ENCODE results near the gene RNF5.

Gene RNF5

DNA sequence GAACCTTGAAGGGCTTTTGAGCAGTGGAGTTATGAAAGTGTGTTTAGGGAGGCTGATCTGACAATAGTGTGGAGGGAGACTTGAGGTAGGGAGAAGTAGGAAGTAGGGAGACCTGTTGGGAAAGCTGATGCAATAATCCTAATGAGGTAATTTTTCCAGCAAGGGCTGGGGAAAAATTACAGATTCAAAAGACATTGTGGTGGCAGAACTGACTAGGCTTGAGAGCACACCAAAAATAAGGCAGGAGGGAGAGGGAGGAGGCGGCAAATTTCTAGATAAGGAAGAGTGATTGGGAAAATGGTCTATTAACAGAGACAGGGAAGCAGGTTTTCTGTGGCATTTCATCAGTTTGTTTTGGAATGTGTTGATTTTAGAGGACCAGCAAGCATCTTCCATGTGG lies 31.9 kb upstream of the RNF5 start:
- Histone ChIP-seq H3K4me1 (ENCODE audit: control insufficient read depth, insufficient read depth, low read length) (0 out of 2 replicates have a peak, but pooled peaks cover 2% of the 10 kb centered on the region), H3K4me3 (ENCODE audit: low read depth, low read length) (no peak overlapping the region), H3K27ac (ENCODE audit: extremely low read depth, low read depth, low read length) (no peak overlapping the region), H3K36me3 (ENCODE audit: control insufficient read depth in 2 of 2, insufficient read depth in 1 of 2, low read length in 2 of 2) (no peaks in the 10 kb centered on the region), H3K9me3 (ENCODE audit: control insufficient read depth, insufficient read depth, low read depth, low read length) (no peaks in the 10 kb centered on the region)
- CTCF ChIA-PET, result interaction anchor here (0.7 to 2.1 kb wide), 8 partner anchors 9 to 977 kb away, joined by 3 to 9 read pairs (median 4); no protein-coding TSS in a partner anchor
- POLR2A ChIA-PET, result interaction anchor here (1.0 to 3.2 kb wide), 2 partner anchors 16 to 28 kb away, joined by 3 to 26 read pairs; partner anchors contain the start of gene FKBPL
- TF ChIP-seq, protein P1, sequence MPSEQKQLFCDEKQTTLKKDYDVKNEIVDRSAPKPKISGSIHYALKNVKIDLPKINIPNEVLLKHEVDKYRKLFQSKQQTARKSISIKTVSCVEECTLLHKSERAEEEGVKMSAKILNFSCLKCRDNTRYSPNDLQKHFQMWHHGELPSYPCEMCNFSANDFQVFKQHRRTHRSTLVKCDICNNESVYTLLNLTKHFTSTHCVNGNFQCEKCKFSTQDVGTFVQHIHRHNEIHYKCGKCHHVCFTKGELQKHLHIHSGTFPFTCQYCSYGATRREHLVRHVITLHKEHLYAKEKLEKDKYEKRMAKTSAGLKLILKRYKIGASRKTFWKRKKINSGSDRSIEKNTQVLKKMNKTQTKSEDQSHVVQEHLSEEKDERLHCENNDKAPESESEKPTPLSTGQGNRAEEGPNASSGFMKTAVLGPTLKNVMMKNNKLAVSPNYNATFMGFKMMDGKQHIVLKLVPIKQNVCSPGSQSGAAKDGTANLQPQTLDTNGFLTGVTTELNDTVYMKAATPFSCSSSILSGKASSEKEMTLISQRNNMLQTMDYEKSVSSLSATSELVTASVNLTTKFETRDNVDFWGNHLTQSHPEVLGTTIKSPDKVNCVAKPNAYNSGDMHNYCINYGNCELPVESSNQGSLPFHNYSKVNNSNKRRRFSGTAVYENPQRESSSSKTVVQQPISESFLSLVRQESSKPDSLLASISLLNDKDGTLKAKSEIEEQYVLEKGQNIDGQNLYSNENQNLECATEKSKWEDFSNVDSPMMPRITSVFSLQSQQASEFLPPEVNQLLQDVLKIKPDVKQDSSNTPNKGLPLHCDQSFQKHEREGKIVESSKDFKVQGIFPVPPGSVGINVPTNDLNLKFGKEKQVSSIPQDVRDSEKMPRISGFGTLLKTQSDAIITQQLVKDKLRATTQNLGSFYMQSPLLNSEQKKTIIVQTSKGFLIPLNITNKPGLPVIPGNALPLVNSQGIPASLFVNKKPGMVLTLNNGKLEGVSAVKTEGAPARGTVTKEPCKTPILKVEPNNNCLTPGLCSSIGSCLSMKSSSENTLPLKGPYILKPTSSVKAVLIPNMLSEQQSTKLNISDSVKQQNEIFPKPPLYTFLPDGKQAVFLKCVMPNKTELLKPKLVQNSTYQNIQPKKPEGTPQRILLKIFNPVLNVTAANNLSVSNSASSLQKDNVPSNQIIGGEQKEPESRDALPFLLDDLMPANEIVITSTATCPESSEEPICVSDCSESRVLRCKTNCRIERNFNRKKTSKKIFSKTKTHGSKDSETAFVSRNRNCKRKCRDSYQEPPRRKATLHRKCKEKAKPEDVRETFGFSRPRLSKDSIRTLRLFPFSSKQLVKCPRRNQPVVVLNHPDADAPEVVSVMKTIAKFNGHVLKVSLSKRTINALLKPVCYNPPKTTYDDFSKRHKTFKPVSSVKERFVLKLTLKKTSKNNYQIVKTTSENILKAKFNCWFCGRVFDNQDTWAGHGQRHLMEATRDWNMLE (tag by site-specific recombination; conservative IDR thresholded peaks at IDR 0.05; ENCODE audit: low read depth), result peak; percentile 81
- TF ChIP-seq ZNF404 (tag by site-specific recombination; IDR thresholded peaks at IDR 0.05) (no peak), KLF16 (tag by site-specific recombination; IDR thresholded peaks at IDR 0.05) (peak; percentile 29; the same call in 1 of the 2 replicates), ZNF302 (tag by site-specific recombination; IDR thresholded peaks at IDR 0.05; ENCODE audit: low read depth) (no peak), ZNF366 (tag by site-specific recombination; conservative IDR thresholded peaks at IDR 0.05) (peak; percentile 68), ZNF157 (tag by site-specific recombination; IDR thresholded peaks at IDR 0.05) (no peak), ZFP3 (tag by site-specific recombination; IDR thresholded peaks at IDR 0.05; ENCODE audit: low read depth) (no peak), ZNF521 (tag by site-specific recombination; IDR thresholded peaks at IDR 0.05) (no peak), ZNF660 (tag by site-specific recombination; IDR thresholded peaks at IDR 0.05) (peak; percentile 32; the same call in 1 of the 2 replicates), ZFHX2 (tag by site-specific recombination; conservative IDR thresholded peaks at IDR 0.05) (peak; percentile 8; the same call in 1 of the 2 replicates), ZNF629 (tag by site-specific recombination; IDR thresholded peaks at IDR 0.05) (peak; percentile 47; the same call in 1 of the 2 replicates), ZFP69B (tag by site-specific recombination; IDR thresholded peaks at IDR 0.05) (0 out of 2 replicates have a peak, but pooled peaks have one; percentile 13), ZBTB17 (tag by site-specific recombination; IDR thresholded peaks at IDR 0.05) (peak; percentile 80; the same call in 1 of the 2 replicates), ZNF544 (tag by site-specific recombination; IDR thresholded peaks at IDR 0.05) (no peak), ZNF335 (tag by site-specific recombination; conservative IDR thresholded peaks at IDR 0.05) (peak; percentile 80), ZEB2 (tag by site-specific recombination; IDR thresholded peaks at IDR 0.05) (peak; percentile 80), SCRT1 (tag by site-specific recombination; IDR thresholded peaks at IDR 0.05; ENCODE audit: borderline replicate concordance) (peak; percentile 83)
- TF ChIP-seq, protein P2, sequence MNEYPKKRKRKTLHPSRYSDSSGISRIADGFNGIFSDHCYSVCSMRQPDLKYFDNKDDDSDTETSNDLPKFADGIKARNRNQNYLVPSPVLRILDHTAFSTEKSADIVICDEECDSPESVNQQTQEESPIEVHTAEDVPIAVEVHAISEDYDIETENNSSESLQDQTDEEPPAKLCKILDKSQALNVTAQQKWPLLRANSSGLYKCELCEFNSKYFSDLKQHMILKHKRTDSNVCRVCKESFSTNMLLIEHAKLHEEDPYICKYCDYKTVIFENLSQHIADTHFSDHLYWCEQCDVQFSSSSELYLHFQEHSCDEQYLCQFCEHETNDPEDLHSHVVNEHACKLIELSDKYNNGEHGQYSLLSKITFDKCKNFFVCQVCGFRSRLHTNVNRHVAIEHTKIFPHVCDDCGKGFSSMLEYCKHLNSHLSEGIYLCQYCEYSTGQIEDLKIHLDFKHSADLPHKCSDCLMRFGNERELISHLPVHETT (tag by site-specific recombination; IDR thresholded peaks at IDR 0.05), result 0 out of 2 replicates have a peak, but pooled peaks have one; percentile 33
- TF ChIP-seq, protein P3, sequence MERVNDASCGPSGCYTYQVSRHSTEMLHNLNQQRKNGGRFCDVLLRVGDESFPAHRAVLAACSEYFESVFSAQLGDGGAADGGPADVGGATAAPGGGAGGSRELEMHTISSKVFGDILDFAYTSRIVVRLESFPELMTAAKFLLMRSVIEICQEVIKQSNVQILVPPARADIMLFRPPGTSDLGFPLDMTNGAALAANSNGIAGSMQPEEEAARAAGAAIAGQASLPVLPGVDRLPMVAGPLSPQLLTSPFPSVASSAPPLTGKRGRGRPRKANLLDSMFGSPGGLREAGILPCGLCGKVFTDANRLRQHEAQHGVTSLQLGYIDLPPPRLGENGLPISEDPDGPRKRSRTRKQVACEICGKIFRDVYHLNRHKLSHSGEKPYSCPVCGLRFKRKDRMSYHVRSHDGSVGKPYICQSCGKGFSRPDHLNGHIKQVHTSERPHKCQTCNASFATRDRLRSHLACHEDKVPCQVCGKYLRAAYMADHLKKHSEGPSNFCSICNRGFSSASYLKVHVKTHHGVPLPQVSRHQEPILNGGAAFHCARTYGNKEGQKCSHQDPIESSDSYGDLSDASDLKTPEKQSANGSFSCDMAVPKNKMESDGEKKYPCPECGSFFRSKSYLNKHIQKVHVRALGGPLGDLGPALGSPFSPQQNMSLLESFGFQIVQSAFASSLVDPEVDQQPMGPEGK (tag by site-specific recombination; IDR thresholded peaks at IDR 0.05), result no peak; the same call in none of the 2 replicates
- TF ChIP-seq, protein P4, sequence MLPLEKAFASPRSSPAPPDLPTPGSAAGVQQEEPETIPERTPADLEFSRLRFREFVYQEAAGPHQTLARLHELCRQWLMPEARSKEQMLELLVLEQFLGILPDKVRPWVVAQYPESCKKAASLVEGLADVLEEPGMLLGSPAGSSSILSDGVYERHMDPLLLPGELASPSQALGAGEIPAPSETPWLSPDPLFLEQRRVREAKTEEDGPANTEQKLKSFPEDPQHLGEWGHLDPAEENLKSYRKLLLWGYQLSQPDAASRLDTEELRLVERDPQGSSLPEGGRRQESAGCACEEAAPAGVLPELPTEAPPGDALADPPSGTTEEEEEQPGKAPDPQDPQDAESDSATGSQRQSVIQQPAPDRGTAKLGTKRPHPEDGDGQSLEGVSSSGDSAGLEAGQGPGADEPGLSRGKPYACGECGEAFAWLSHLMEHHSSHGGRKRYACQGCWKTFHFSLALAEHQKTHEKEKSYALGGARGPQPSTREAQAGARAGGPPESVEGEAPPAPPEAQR (tag by site-specific recombination; IDR thresholded peaks at IDR 0.05), result 0 out of 2 replicates have a peak, but pooled peaks have one; percentile 14
- TF ChIP-seq, protein P5, sequence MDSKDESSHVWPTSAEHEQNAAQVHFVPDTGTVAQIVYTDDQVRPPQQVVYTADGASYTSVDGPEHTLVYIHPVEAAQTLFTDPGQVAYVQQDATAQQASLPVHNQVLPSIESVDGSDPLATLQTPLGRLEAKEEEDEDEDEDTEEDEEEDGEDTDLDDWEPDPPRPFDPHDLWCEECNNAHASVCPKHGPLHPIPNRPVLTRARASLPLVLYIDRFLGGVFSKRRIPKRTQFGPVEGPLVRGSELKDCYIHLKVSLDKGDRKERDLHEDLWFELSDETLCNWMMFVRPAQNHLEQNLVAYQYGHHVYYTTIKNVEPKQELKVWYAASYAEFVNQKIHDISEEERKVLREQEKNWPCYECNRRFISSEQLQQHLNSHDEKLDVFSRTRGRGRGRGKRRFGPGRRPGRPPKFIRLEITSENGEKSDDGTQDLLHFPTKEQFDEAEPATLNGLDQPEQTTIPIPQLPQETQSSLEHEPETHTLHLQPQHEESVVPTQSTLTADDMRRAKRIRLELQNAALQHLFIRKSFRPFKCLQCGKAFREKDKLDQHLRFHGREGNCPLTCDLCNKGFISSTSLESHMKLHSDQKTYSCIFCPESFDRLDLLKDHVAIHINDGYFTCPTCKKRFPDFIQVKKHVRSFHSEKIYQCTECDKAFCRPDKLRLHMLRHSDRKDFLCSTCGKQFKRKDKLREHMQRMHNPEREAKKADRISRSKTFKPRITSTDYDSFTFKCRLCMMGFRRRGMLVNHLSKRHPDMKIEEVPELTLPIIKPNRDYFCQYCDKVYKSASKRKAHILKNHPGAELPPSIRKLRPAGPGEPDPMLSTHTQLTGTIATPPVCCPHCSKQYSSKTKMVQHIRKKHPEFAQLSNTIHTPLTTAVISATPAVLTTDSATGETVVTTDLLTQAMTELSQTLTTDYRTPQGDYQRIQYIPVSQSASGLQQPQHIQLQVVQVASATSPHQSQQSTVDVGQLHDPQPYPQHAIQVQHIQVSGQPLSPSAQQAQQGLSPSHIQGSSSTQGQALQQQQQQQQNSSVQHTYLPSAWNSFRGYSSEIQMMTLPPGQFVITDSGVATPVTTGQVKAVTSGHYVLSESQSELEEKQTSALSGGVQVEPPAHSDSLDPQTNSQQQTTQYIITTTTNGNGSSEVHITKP (tag by site-specific recombination; IDR thresholded peaks at IDR 0.05), result peak; percentile 89
- TF ChIP-seq, protein P6, sequence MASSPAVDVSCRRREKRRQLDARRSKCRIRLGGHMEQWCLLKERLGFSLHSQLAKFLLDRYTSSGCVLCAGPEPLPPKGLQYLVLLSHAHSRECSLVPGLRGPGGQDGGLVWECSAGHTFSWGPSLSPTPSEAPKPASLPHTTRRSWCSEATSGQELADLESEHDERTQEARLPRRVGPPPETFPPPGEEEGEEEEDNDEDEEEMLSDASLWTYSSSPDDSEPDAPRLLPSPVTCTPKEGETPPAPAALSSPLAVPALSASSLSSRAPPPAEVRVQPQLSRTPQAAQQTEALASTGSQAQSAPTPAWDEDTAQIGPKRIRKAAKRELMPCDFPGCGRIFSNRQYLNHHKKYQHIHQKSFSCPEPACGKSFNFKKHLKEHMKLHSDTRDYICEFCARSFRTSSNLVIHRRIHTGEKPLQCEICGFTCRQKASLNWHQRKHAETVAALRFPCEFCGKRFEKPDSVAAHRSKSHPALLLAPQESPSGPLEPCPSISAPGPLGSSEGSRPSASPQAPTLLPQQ (tag by site-specific recombination; IDR thresholded peaks at IDR 0.05), result peak; percentile 63

Data from HEK293 (cell line).